IMR-90 (cell line): ENCODE data around the gene PIK3R5.

Experiments
- BHLHE40 ChIP-seq: fragments of 150-350 bp; IDR thresholded peaks from 2 replicates; pipeline ENCODE4 v1.6.1; 2016; ENCODE audit warnings: mild to moderate bottlenecking, low read depth, low read length
- CEBPB ChIP-seq: IDR thresholded peaks from 2 replicates; pipeline ENCODE4 v1.6.1; 2012; ENCODE audit warnings: low read depth, low read length, improper control_type of control experiment
- CHD1 ChIP-seq: IDR thresholded peaks from 2 replicates; pipeline ENCODE4 v1.6.1; 2012; ENCODE audit warnings: low read depth, low read length, improper control_type of control experiment
- FOS ChIP-seq: fragments of 150-350 bp; IDR thresholded peaks from 2 replicates; pipeline ENCODE4 v1.6.1; 2016; ENCODE audit warnings: low read depth, low read length
- MAFK ChIP-seq: IDR thresholded peaks from 2 replicates; pipeline ENCODE4 v1.6.1; 2012; ENCODE audit warnings: low read depth, low read length, improper control_type of control experiment
- MAZ ChIP-seq: IDR thresholded peaks from 2 replicates; pipeline ENCODE4 v1.6.1; 2012; ENCODE audit warnings: low read depth, mild to moderate bottlenecking, low read length, improper control_type of control experiment, moderate library complexity, borderline replicate concordance
- POLR2A ChIP-seq: IDR thresholded peaks from 2 replicates; pipeline ENCODE4 v1.6.1; 2012; ENCODE audit warnings: mild to moderate bottlenecking, low read depth, low read length
- RFX5 ChIP-seq: IDR thresholded peaks from 2 replicates; pipeline ENCODE4 v1.8.0; 2012; ENCODE audit warnings: low read depth, mild to moderate bottlenecking, low read length, moderate library complexity
- TF ChIP-seq, protein P1 (sequence below): fragments of 150-350 bp; IDR thresholded peaks from 2 replicates; pipeline ENCODE4 v1.6.1; 2017; ENCODE audit warnings: mild to moderate bottlenecking, antibody characterized with exemption, low read length, low read depth
- TF ChIP-seq, protein P2 (sequence below): conservative IDR thresholded peaks from 2 replicates; pipeline ENCODE4 v1.5.1; 2012; ENCODE audit warnings: mild to moderate bottlenecking, low read depth, low read length, improper control_type of control experiment
- TF ChIP-seq, protein P3 (sequence below): fragments of 150-350 bp; IDR thresholded peaks from 2 replicates; pipeline ENCODE4 v1.6.1; 2016; ENCODE audit warnings: low read depth, mild to moderate bottlenecking, low read length, moderate library complexity, borderline replicate concordance

DNA sequence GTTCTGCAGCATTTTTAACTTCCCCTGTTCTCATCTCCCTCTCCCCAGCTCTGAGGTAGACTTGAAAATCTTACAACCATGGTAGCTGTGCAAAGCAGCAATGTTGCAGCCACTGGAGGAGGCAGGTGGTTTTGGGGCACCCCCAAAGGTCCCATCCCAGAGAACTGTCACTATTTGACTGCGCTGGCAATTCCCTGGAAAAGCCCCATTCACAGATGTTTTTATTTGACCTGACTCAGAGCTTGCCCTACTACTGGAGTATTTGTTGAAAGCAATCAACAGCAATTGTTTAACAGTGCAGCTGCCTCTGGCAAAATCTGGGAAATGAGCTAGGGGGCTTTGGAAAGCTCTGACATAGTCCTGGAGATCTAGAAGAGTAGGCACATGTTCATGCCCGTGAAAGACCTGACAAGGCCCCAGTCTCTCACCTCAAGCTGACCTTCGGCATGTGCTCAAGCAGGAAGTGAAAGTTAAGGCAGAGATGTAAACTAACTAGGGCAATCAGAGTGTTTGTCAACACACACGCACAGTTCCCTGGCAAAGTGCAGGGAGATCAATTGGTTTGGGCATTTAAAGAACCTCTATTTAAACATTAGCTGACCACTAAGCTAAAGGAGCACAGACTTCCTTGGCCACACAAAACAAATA is 19.7 kb upstream of the PIK3R5 start:
- TF ChIP-seq POLR2A (no peak), RFX5 (no peak), MAZ (no peak), BHLHE40 (no peak), FOS (no peak), CEBPB (no peak), CHD1 (no peak), MAFK (no peak)
- TF ChIP-seq, protein P1, sequence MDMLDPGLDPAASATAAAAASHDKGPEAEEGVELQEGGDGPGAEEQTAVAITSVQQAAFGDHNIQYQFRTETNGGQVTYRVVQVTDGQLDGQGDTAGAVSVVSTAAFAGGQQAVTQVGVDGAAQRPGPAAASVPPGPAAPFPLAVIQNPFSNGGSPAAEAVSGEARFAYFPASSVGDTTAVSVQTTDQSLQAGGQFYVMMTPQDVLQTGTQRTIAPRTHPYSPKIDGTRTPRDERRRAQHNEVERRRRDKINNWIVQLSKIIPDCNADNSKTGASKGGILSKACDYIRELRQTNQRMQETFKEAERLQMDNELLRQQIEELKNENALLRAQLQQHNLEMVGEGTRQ: no peak
- TF ChIP-seq, protein P2, sequence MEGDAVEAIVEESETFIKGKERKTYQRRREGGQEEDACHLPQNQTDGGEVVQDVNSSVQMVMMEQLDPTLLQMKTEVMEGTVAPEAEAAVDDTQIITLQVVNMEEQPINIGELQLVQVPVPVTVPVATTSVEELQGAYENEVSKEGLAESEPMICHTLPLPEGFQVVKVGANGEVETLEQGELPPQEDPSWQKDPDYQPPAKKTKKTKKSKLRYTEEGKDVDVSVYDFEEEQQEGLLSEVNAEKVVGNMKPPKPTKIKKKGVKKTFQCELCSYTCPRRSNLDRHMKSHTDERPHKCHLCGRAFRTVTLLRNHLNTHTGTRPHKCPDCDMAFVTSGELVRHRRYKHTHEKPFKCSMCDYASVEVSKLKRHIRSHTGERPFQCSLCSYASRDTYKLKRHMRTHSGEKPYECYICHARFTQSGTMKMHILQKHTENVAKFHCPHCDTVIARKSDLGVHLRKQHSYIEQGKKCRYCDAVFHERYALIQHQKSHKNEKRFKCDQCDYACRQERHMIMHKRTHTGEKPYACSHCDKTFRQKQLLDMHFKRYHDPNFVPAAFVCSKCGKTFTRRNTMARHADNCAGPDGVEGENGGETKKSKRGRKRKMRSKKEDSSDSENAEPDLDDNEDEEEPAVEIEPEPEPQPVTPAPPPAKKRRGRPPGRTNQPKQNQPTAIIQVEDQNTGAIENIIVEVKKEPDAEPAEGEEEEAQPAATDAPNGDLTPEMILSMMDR: no peak
- TF ChIP-seq, protein P3, sequence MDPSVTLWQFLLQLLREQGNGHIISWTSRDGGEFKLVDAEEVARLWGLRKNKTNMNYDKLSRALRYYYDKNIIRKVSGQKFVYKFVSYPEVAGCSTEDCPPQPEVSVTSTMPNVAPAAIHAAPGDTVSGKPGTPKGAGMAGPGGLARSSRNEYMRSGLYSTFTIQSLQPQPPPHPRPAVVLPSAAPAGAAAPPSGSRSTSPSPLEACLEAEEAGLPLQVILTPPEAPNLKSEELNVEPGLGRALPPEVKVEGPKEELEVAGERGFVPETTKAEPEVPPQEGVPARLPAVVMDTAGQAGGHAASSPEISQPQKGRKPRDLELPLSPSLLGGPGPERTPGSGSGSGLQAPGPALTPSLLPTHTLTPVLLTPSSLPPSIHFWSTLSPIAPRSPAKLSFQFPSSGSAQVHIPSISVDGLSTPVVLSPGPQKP: no peak
